Subcutaneous preadipocyte (primary cell): Measurements from ENCODE around the gene ZNF286A. TPM values are rescaled to one million over a fixed set of nuclear protein-coding genes. Genes with fewer than 3 reads are reported as not detected.

ENCODE experiments used
- small RNA-seq: library from RNA; depleted of rRNA; stranded (forward); fragments of <200 nt; gene quantifications from one replicate; pipeline ENCODE3, GENCODE V24; 2012
- total RNA-seq: library from RNA; depleted of rRNA; stranded (reverse); fragments of >200 nt; gene quantifications from 2 replicates; pipeline ENCODE4 v1.2.3, GENCODE V29; 2012

Gene ZNF286A
- 32.6 and 35.6 TPM in 2 replicates for total RNA-seq

GRCh38 chr17:15699413-15699924, at the start of gene ZNF286A:
Gene ZNF286A, plus strand, starts transcription at chr17:15699752. Its CDS starts 578 bp downstream, at chr17:15700330.

GRCh38 chr17:15683824-15684478, 15.6 kb upstream of the ZNF286A start, which contains the start of gene TRIM16:
Gene TRIM16, minus strand, starts transcription at chr17:15684311. Its CDS starts 32,702 bp downstream, at chr17:15651609.

GRCh38 chr17:15731900-15732299, 32.3 kb downstream of the ZNF286A start, which contains the start of gene TBC1D26:
Gene TBC1D26, plus strand, starts transcription at chr17:15732283. Its CDS starts 3,066 bp downstream, at chr17:15735349.

Small RNA genes lying within 50 kb of the gene (small RNA-seq; reads per million reads assigned to genes)
- gene ZNF29P, result not detected

Other genes starting within 250 kb of the ZNF286A start
- 1.6 and 1.8 TPM in 2 replicates for gene CDRT4, start 232.1 kb upstream of the ZNF286A start, total RNA-seq
- gene TVP23C, start 136.3 kb upstream of the ZNF286A start, total RNA-seq, result 15.4 and 16.9 TPM in 2 replicates
- 0.73 and 2.2 TPM in 2 replicates for gene FBXW10B, start 80.0 kb upstream of the ZNF286A start, total RNA-seq
- gene TRIM16, start 15.4 kb upstream of the ZNF286A start, total RNA-seq, result 35.3 and 55.7 TPM in 2 replicates
- gene TBC1D26, start 32.5 kb downstream of the ZNF286A start, total RNA-seq, result not detected in 2 replicates
- gene ADORA2B, start 245.4 kb downstream of the ZNF286A start, total RNA-seq, result 20.2 and 27.2 TPM in 2 replicates